ENCODE measurements around the gene CDADC1. TPM values are rescaled to one million over a fixed set of nuclear protein-coding genes. Genes with fewer than 3 reads are reported as not detected.
"Not testable (repeated sequence)": the region's sequence is repeated elsewhere in the genome, so short reads cannot be mapped to it uniquely, and the experiment has no call there.

The CDADC1 gene
- total and polyA plus RNA-seq, 2 experiments from 2014 or later, result 1.3 to 9.3 TPM

DNA sequence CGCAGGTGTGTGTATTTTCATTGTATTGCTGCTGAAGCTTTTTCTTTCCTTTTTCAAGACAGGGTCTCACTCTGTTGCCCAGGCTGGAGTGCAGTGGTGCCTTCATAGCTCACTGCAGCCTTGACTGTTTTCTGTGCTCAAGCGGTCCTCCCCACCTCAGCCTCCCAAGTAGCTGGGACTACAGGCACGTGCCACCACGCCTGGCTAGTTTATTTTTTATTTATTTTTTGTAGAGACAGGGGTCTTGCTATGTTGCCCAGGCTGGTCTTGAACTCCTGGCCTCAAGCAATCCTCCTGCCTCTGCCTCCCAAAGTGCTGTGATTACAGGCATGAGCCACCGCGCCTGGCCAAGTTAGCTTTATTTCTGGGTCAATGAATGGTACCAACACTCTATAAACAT lies 47.0 kb downstream of the CDADC1 start:
- not testable (repeated sequence) for ATAC-seq; H3K36me3 ChIP-seq (ENCODE audit: insufficient read depth); H3K4me1 ChIP-seq (ENCODE audit: insufficient read depth); H3K79me2 ChIP-seq (replicated peaks; ENCODE audit: insufficient read depth); H3K4me3 ChIP-seq; DNase-seq (ENCODE audit: low spot score); H3K27me3 Mint-ChIP-seq (ENCODE audit: insufficient read depth, low read depth, poor library complexity); H3F3A ChIP-seq (replicated peaks; ENCODE audit: low read depth); H3K27ac ChIP-seq (ENCODE audit: low read depth); H4K20me1 ChIP-seq (replicated peaks; ENCODE audit: insufficient read depth); H3K9me3 Mint-ChIP-seq; H3K4me2 ChIP-seq; H3K27ac Mint-ChIP-seq; H3K9me2 ChIP-seq (ENCODE audit: insufficient read depth); H3K36me3 Mint-ChIP-seq (ENCODE audit: low read depth); H3K4me3 Mint-ChIP-seq; H3K27me3 ChIP-seq (ENCODE audit: insufficient read depth)
- peak overlapping the region; percentile 72; the same call in 1 of the 2 replicates for H2AFZ ChIP-seq
- peaks cover 14% of the 10 kb centered on the region; the same call in 2 of the 3 replicates for H3K4me1 Mint-ChIP-seq

DNA sequence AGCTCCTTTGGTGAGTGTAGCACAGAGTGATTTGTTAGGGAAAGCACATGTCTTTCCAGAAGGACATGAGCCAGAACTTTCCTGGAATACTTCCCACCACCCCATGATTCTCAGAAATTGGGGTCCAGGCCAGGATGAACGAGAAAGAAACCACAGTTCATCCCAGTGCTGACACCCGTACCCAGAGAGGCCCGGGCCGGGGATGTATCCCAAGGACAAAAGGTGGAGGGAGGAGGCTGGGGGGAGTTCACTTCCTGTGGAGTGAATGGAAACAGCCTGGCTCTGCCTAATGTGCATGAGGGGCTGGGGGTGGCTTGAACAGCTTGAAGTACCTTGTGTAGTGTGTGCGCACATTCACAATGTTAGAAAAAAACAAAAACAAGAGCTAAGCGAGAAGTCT lies 47.5 kb downstream of the CDADC1 start:
- peaks cover 17% of the 10 kb centered on the region; the same call in 2 of the 3 replicates for H3K4me1 Mint-ChIP-seq
- Histone ChIP-seq H3F3A (replicated peaks; ENCODE audit: low read depth) (no peaks in the 10 kb centered on the region), H2AFZ (peak overlapping the region; percentile 72), H4K20me1 (replicated peaks; ENCODE audit: insufficient read depth) (no peaks in the 10 kb centered on the region), H3K79me2 (replicated peaks; ENCODE audit: insufficient read depth) (no peaks in the 10 kb centered on the region), H3K4me1 (ENCODE audit: insufficient read depth) (no peaks in the 10 kb centered on the region), H3K36me3 (ENCODE audit: insufficient read depth) (no peaks in the 10 kb centered on the region), H3K27me3 (ENCODE audit: insufficient read depth) (no peaks in the 10 kb centered on the region), H3K9me2 (ENCODE audit: insufficient read depth) (no peaks in the 10 kb centered on the region), H3K27ac (ENCODE audit: low read depth) (no peak overlapping the region), H3K4me3 (no peak overlapping the region), H3K4me2 (no peak overlapping the region)
- H3K36me3 Mint-ChIP-seq (ENCODE audit: low read depth), result no peaks in the 10 kb centered on the region
- peaks cover 3% of the 10 kb centered on the region for H3K27me3 Mint-ChIP-seq (ENCODE audit: insufficient read depth, low read depth, poor library complexity)
- DNase-seq (ENCODE audit: low spot score), result no peak
- TF ChIP-seq STAT1 (IDR thresholded peaks at IDR 0.05; ENCODE audit: unreplicated experiment) (no peak), ZNF114 (CRISPR knock-in tag; IDR thresholded peaks at IDR 0.05) (no peak), JUNB (IDR thresholded peaks at IDR 0.05; ENCODE audit: unreplicated experiment) (no peak), CREB1 (CRISPR knock-in tag; IDR thresholded peaks at IDR 0.05; ENCODE audit: low read depth) (no peak), EZH2phosphoT487 (IDR thresholded peaks at IDR 0.05; ENCODE audit: unreplicated experiment) (no peak)
- TF ChIP-seq, protein P1, sequence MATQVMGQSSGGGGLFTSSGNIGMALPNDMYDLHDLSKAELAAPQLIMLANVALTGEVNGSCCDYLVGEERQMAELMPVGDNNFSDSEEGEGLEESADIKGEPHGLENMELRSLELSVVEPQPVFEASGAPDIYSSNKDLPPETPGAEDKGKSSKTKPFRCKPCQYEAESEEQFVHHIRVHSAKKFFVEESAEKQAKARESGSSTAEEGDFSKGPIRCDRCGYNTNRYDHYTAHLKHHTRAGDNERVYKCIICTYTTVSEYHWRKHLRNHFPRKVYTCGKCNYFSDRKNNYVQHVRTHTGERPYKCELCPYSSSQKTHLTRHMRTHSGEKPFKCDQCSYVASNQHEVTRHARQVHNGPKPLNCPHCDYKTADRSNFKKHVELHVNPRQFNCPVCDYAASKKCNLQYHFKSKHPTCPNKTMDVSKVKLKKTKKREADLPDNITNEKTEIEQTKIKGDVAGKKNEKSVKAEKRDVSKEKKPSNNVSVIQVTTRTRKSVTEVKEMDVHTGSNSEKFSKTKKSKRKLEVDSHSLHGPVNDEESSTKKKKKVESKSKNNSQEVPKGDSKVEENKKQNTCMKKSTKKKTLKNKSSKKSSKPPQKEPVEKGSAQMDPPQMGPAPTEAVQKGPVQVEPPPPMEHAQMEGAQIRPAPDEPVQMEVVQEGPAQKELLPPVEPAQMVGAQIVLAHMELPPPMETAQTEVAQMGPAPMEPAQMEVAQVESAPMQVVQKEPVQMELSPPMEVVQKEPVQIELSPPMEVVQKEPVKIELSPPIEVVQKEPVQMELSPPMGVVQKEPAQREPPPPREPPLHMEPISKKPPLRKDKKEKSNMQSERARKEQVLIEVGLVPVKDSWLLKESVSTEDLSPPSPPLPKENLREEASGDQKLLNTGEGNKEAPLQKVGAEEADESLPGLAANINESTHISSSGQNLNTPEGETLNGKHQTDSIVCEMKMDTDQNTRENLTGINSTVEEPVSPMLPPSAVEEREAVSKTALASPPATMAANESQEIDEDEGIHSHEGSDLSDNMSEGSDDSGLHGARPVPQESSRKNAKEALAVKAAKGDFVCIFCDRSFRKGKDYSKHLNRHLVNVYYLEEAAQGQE (IDR thresholded peaks at IDR 0.05; ENCODE audit: unreplicated experiment), result no peak
- TF ChIP-seq, protein P2, sequence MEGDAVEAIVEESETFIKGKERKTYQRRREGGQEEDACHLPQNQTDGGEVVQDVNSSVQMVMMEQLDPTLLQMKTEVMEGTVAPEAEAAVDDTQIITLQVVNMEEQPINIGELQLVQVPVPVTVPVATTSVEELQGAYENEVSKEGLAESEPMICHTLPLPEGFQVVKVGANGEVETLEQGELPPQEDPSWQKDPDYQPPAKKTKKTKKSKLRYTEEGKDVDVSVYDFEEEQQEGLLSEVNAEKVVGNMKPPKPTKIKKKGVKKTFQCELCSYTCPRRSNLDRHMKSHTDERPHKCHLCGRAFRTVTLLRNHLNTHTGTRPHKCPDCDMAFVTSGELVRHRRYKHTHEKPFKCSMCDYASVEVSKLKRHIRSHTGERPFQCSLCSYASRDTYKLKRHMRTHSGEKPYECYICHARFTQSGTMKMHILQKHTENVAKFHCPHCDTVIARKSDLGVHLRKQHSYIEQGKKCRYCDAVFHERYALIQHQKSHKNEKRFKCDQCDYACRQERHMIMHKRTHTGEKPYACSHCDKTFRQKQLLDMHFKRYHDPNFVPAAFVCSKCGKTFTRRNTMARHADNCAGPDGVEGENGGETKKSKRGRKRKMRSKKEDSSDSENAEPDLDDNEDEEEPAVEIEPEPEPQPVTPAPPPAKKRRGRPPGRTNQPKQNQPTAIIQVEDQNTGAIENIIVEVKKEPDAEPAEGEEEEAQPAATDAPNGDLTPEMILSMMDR (conservative IDR thresholded peaks at IDR 0.05; ENCODE audit: low read depth in 2 of 2), result no peak
- no peaks in the 10 kb centered on the region for H3K9me3 Mint-ChIP-seq
- no peak overlapping the region for H3K4me3 Mint-ChIP-seq
- no peak overlapping the region for H3K27ac Mint-ChIP-seq
- ATAC-seq, result no peak
